Caco-2 (cell line): ENCODE measurements around the gene KIRREL3. TPM values are rescaled to one million over a fixed set of nuclear protein-coding genes. Genes with fewer than 3 reads are reported as not detected.

ENCODE experiments used
- BruUV-seq: library from RNA; stranded (reverse); fragments of 400-500 nt; replicated peaks from 2 replicates; lab custom pipeline; 2021; lab: Mats Ljungman, UMichigan
- CTCF ChIA-PET: fragments of 300-600 bp; sonication (Branson Sonifier 250); formaldehyde crosslinking; loops from one replicate; lab custom pipeline; 2022; ENCODE audit warnings: antibody characterized with exemption; lab: Charles Lee
- POLR2A ChIA-PET: fragments of 300-600 bp; sonication (Branson Sonifier 250); formaldehyde crosslinking; loops from one replicate; lab custom pipeline; 2022; ENCODE audit warnings: antibody characterized with exemption; lab: Charles Lee
- DNase-seq, 2 experiments: peaks; one replicate each; pipeline versions ENCODE4 v3.0.0 to v3.0.0-alpha.2; 2020 to 2022
- H3K27me3 ChIP-seq: replicated peaks from 2 replicates; pipeline ENCODE4 v1.6.0; 2011; ENCODE audit warnings: low read length; ENCODE audit not compliant: control insufficient read depth, insufficient read depth
- H3K36me3 ChIP-seq: 2 replicates; pipeline ENCODE4 v1.5.1; 2011; ENCODE audit warnings: low read length; ENCODE audit not compliant: control insufficient read depth, insufficient read depth
- H3K4me1 ChIP-seq: fragments of 250-450 bp; sonication (Bioruptor Pico); 2 replicates; pipeline ENCODE4 v1.5.1; 2020; ENCODE audit warnings: mild to moderate bottlenecking
- H3K4me3 ChIP-seq: 2 replicates; pipeline ENCODE4 v1.5.1; 2011; ENCODE audit warnings: low read depth, mild to moderate bottlenecking, control low read depth, low read length
- H3K9me3 ChIP-seq: fragments of 250-450 bp; sonication (Bioruptor Pico); 2 replicates; pipeline ENCODE4 v1.5.1; 2020; ENCODE audit warnings: mild to moderate bottlenecking, moderate library complexity
- H3K27ac Mint-ChIP-seq: one replicate; pipeline ENCODE4 v1.8.0; 2022; ENCODE audit warnings: mixed read lengths; ENCODE audit not compliant: unreplicated experiment
- H3K27me3 Mint-ChIP-seq: one replicate; pipeline ENCODE4 v1.8.0; 2022; ENCODE audit warnings: mixed read lengths; ENCODE audit not compliant: insufficient read depth, unreplicated experiment
- H3K36me3 Mint-ChIP-seq: one replicate; pipeline ENCODE4 v1.8.0; 2022; ENCODE audit warnings: mild to moderate bottlenecking, mixed read lengths; ENCODE audit not compliant: insufficient read depth, unreplicated experiment
- H3K4me1 Mint-ChIP-seq: one replicate; pipeline ENCODE4 v1.8.0; 2022; ENCODE audit warnings: low read depth, mixed read lengths; ENCODE audit not compliant: unreplicated experiment
- H3K4me3 Mint-ChIP-seq: one replicate; pipeline ENCODE4 v1.8.0; 2022; ENCODE audit warnings: mild to moderate bottlenecking, moderate library complexity, mixed read lengths; ENCODE audit not compliant: unreplicated experiment
- H3K9me3 Mint-ChIP-seq: one replicate; pipeline ENCODE4 v1.8.0; 2022; ENCODE audit warnings: mixed read lengths; ENCODE audit not compliant: unreplicated experiment
- CTCF ChIP-seq, 2 experiments: fragments of 200-600 bp in 1 of 2; IDR thresholded peaks; 1 replicate in 1 of 2; 2 replicates in 1 of 2; pipeline versions ENCODE4 v1.5.1 to v1.8.0; 2011 to 2022; ENCODE audit warnings: antibody characterized with exemption in 1 of 2, control low read depth in 1 of 2, inconsistent platforms in 1 of 2, low read depth in 1 of 2, low read length in 1 of 2, mild to moderate bottlenecking in 1 of 2, moderate library complexity in 1 of 2; ENCODE audit not compliant: insufficient read depth in 1 of 2, severe bottlenecking in 1 of 2, unreplicated experiment in 1 of 2
- intact Hi-C: fragments of 100-400 bp; cut with micrococcal nuclease; formaldehyde crosslinking; loops from one replicate; pipeline ENCODE4 v1.10.0; 2022; ENCODE audit not compliant: unreplicated experiment
- total RNA-seq: library from RNA; stranded (reverse); gene quantifications from 2 replicates; pipeline ENCODE4 v1.2.3, GENCODE V29; 2022

Gene KIRREL3
- total RNA-seq, 1 experiment from 2014 or later, result not detected

GRCh38 chr11:126965331-126965730 lies 35.2 kb downstream of the KIRREL3 start:
- Mint-ChIP-seq H3K9me3 (no peaks in the 10 kb centered on the region), H3K27me3 (peaks cover 23% of the 10 kb centered on the region)

GRCh38 chr11:126963603-126964363 lies 36.8 kb downstream of the KIRREL3 start:
- Mint-ChIP-seq H3K4me3 (no peak overlapping the region), H3K27me3 (peaks cover 19% of the 10 kb centered on the region)

More at GRCh38 chr11:126965331-126965730, 35.2 kb downstream of the KIRREL3 start:
- intact Hi-C loops, result no loop called here
- no peak overlapping the region for H3K4me3 ChIP-seq
- no peak for TF ChIP-seq CTCF (IDR thresholded peaks at IDR 0.05; ENCODE audit: insufficient read depth in 1 of 2, low read depth in 1 of 2, low read length in 1 of 2, severe bottlenecking in 1 of 2, unreplicated experiment in 1 of 2)
- Mint-ChIP-seq H3K4me1 (no peaks in the 10 kb centered on the region), H3K36me3 (no peaks in the 10 kb centered on the region), H3K4me3 (no peak overlapping the region), H3K27ac (no peak overlapping the region)
- H3K36me3 ChIP-seq, result no peaks in the 10 kb centered on the region
- no TSS peak for BruUV-seq
- no peaks in the 10 kb centered on the region for H3K4me1 ChIP-seq
- CTCF ChIA-PET, result no interaction called here
- H3K27me3 ChIP-seq, result peaks cover 2% of the 10 kb centered on the region; the same call in 1 of the 2 replicates
- no peak for DNase-seq
- POLR2A ChIA-PET, result no interaction called here
- H3K9me3 ChIP-seq, result no peaks in the 10 kb centered on the region; the same call in 1 of the 2 replicates

GRCh38 chr11:126963115-126963514 lies 37.5 kb downstream of the KIRREL3 start:
- H3K36me3 Mint-ChIP-seq, result no peaks in the 10 kb centered on the region
- H3K4me3 Mint-ChIP-seq, result no peak overlapping the region
- H3K9me3 ChIP-seq, result no peaks in the 10 kb centered on the region
- no peak overlapping the region for H3K27ac Mint-ChIP-seq
- no peaks in the 10 kb centered on the region for H3K36me3 ChIP-seq
- H3K4me3 ChIP-seq, result no peak overlapping the region
- no peak for TF ChIP-seq CTCF (IDR thresholded peaks at IDR 0.05; ENCODE audit: insufficient read depth in 1 of 2, low read depth in 1 of 2, low read length in 1 of 2, severe bottlenecking in 1 of 2, unreplicated experiment in 1 of 2)
- peaks cover 19% of the 10 kb centered on the region for H3K27me3 Mint-ChIP-seq
- ChIA-PET POLR2A (no interaction called here), CTCF (no interaction called here)
- H3K4me1 ChIP-seq, result no peaks in the 10 kb centered on the region
- intact Hi-C loops, result no loop called here
- no peaks in the 10 kb centered on the region for H3K4me1 Mint-ChIP-seq
- no peaks in the 10 kb centered on the region for H3K9me3 Mint-ChIP-seq
- H3K27me3 ChIP-seq, result peaks cover 2% of the 10 kb centered on the region; the same call in 1 of the 2 replicates
- no TSS peak for BruUV-seq
- DNase-seq, result no peak

More at GRCh38 chr11:126963603-126964363, 36.8 kb downstream of the KIRREL3 start:
- ChIA-PET CTCF (no interaction called here), POLR2A (no interaction called here)
- no TSS peak for BruUV-seq
- Histone ChIP-seq H3K4me1 (no peaks in the 10 kb centered on the region), H3K9me3 (no peaks in the 10 kb centered on the region), H3K36me3 (no peaks in the 10 kb centered on the region), H3K27me3 (peaks cover 2% of the 10 kb centered on the region; the same call in 1 of the 2 replicates), H3K4me3 (no peak overlapping the region)
- Mint-ChIP-seq H3K9me3 (no peaks in the 10 kb centered on the region), H3K4me1 (no peaks in the 10 kb centered on the region), H3K36me3 (no peaks in the 10 kb centered on the region), H3K27ac (no peak overlapping the region)
- DNase-seq, result no peak
- intact Hi-C loops, result no loop called here
- no peak for TF ChIP-seq CTCF (IDR thresholded peaks at IDR 0.05; ENCODE audit: insufficient read depth in 1 of 2, low read depth in 1 of 2, low read length in 1 of 2, severe bottlenecking in 1 of 2, unreplicated experiment in 1 of 2)
